Upper lobe of left lung (tissue), 6 donors: ENCODE results near the gene APC2. TPM values are rescaled to one million over a fixed set of nuclear protein-coding genes. Genes with fewer than 3 reads are reported as not detected.

Experiments used
- ATAC-seq, 2 donors: fragments of 200-7000 bp; cut with Tn5 transposase; one replicate each; pipeline ENCODE4 v1.9.1; 2022; ENCODE audit warnings: mild to moderate bottlenecking in 2 of 2, moderate library complexity in 2 of 2; ENCODE audit not compliant: low FRiP score in 2 of 2
- DNase-seq, 2 donors: peaks; one replicate each; pipeline ENCODE4 v3.0.0-alpha.2; 2019 to 2020
- H3K27ac ChIP-seq, 4 donors: fragments of 200-600 bp; sonication (generic); one replicate each; pipeline ENCODE4 v1.5.1; 2016 to 2019
- H3K27me3 ChIP-seq, 4 donors: fragments of 200-600 bp; sonication (generic); one replicate each; pipeline ENCODE4 v1.5.1; 2017 to 2019
- H3K36me3 ChIP-seq, 4 donors: fragments of 200-600 bp; sonication (generic); one replicate each; pipeline ENCODE4 v1.5.1; 2016 to 2019
- H3K4me1 ChIP-seq, 4 donors: fragments of 200-600 bp; sonication (generic); one replicate each; pipeline ENCODE4 v1.5.1; 2018 to 2019
- H3K4me3 ChIP-seq, 4 donors: fragments of 200-600 bp; sonication (generic); one replicate each; pipeline ENCODE4 v1.5.1; 2017 to 2019; ENCODE audit warnings: mild to moderate bottlenecking in 2 of 4, moderate library complexity in 1 of 4
- H3K9me3 ChIP-seq, 4 donors: fragments of 200-600 bp; sonication (generic); one replicate each; pipeline ENCODE4 v1.5.1; 2018 to 2019
- CTCF ChIP-seq, 6 experiments: fragments of 450-650 bp in 4 of 6; fragments of 200-600 bp in 2 of 6; sonication (generic) in 2 of 6; IDR thresholded peaks; one replicate each; pipeline ENCODE4 v1.5.1; 2016 to 2019; ENCODE audit warnings: antibody characterized with exemption in 6 of 6
- EP300 ChIP-seq, 4 donors: sonication (generic); formaldehyde crosslinking; IDR thresholded peaks; one replicate each; pipeline ENCODE4 v1.5.1; 2017; ENCODE audit warnings: antibody characterized with exemption in 4 of 4, control low read depth in 2 of 4
- POLR2A ChIP-seq, 4 donors: fragments of 450-650 bp; IDR thresholded peaks; one replicate each; pipeline ENCODE4 v1.5.1; 2016 to 2017; ENCODE audit warnings: antibody characterized with exemption in 4 of 4, mild to moderate bottlenecking in 2 of 4
- POLR2AphosphoS5 ChIP-seq, 2 donors: sonication (generic); formaldehyde crosslinking; IDR thresholded peaks; one replicate each; pipeline ENCODE4 v1.5.1; 2017; ENCODE audit warnings: antibody characterized with exemption in 2 of 2
- WGBS, 2 donors: methylation state at CpG; one replicate each; pipeline ENCODE4 v1.1.5; 2017 to 2018; 5-methylcytosine and 5-hydroxymethylcytosine counted together
- total RNA-seq, 6 donors: library from RNA; depleted of rRNA in 4 of 6; stranded (reverse); fragments of >200 nt in 4 of 6; gene quantifications; one replicate each; pipeline versions ENCODE4 v1.1.0 to v1.2.1, GENCODE V29; 2016 to 2021
- donor health status: DM: no; HTN: no; CAD: no; lungs with moderate emphysema.
- donor health status: DM: no; HTN: yes; CAD: no; lungs with severe emphysema.

Gene APC2
- total RNA-seq, 6 donors from 2014 or later: 0.06 to 1.0 (median 0.11) TPM; not detected in 1

GRCh38 chr19:1505012-1505411 lies 55.1 kb downstream of the APC2 start:
- no peak overlapping the region for H3K27ac ChIP-seq
- no peak for ATAC-seq
- no peak for DNase-seq
- peaks cover 0 to 15% (median 6%) of the 10 kb centered on the region in 4 donors for H3K27me3 ChIP-seq
- peaks cover 9 to 25% (median 18%) of the 10 kb centered on the region in 4 donors for H3K4me1 ChIP-seq
- H3K4me3 ChIP-seq: no peak overlapping the region
- peaks cover 0 to 4% (median 0%) of the 10 kb centered on the region in 4 donors for H3K9me3 ChIP-seq
- no peak for TF ChIP-seq CTCF (IDR thresholded peaks at IDR 0.05)
- no peak for TF ChIP-seq EP300 (IDR thresholded peaks at IDR 0.05)
- no peak for TF ChIP-seq POLR2A (IDR thresholded peaks at IDR 0.05)
- no peak for TF ChIP-seq POLR2AphosphoS5 (IDR thresholded peaks at IDR 0.05)
- WGBS, 2 donors: 70 to 73% methylated on average over 8 of the region's 8 CpGs
- no peaks in the 10 kb centered on the region for H3K36me3 ChIP-seq

GRCh38 chr19:1505991-1506881 lies 56.3 kb downstream of the APC2 start:
- H3K9me3 ChIP-seq: peaks cover 0 to 4% (median 0%) of the 10 kb centered on the region in 4 donors
- DNase-seq (peak in 1 of 2 donors; percentile 85), ATAC-seq (no peak)
- peaks cover 0 to 20% (median 6%) of the 10 kb centered on the region in 4 donors for H3K27me3 ChIP-seq
- 91 to 94% methylated on average over 23 to 38 of the region's 45 CpGs for WGBS, 2 donors
- no peak overlapping the region for H3K4me3 ChIP-seq
- peaks cover 9 to 25% (median 18%) of the 10 kb centered on the region in 4 donors for H3K4me1 ChIP-seq
- H3K36me3 ChIP-seq: no peaks in the 10 kb centered on the region
- no peak overlapping the region for H3K27ac ChIP-seq
- TF ChIP-seq POLR2A (IDR thresholded peaks at IDR 0.05) (no peak), EP300 (IDR thresholded peaks at IDR 0.05) (no peak)

- 69 to 76% methylated on average over 7 to 22 of the region's 23 CpGs for WGBS, 2 donors
- ATAC-seq (no peak), DNase-seq (no peak)
- H3K4me3 ChIP-seq: peak overlapping the region in 2 of 4 donors; percentile 46
- H3K27ac ChIP-seq: peak overlapping the region; percentile 59 to 87 (median 69)
- peaks cover 9 to 25% (median 20%) of the 10 kb centered on the region in 4 donors for H3K4me1 ChIP-seq
- H3K36me3 ChIP-seq: no peaks in the 10 kb centered on the region
- TF ChIP-seq EP300 (IDR thresholded peaks at IDR 0.05) (no peak), CTCF (IDR thresholded peaks at IDR 0.05) (no peak), POLR2A (IDR thresholded peaks at IDR 0.05) (no peak), POLR2AphosphoS5 (IDR thresholded peaks at IDR 0.05) (no peak)
- peaks cover 0 to 29% (median 10%) of the 10 kb centered on the region in 4 donors for H3K27me3 ChIP-seq
- H3K9me3 ChIP-seq: peaks cover 0 to 4% (median 0%) of the 10 kb centered on the region in 4 donors
Observed at GRCh38 chr19:1507192-1507660, 57.3 kb downstream of the APC2 start.

- peak overlapping the region in 3 of 4 donors; percentile 46 to 52 (median 46) for H3K4me3 ChIP-seq
- no peaks in the 10 kb centered on the region for H3K36me3 ChIP-seq
- H3K27ac ChIP-seq: peak overlapping the region; percentile 59 to 87 (median 69)
- peaks cover 12 to 32% (median 24%) of the 10 kb centered on the region in 4 donors for H3K4me1 ChIP-seq
- WGBS, 2 donors: 1 to 5% methylated on average over 37 to 44 of the region's 46 CpGs
- peaks cover 0 to 4% (median 0%) of the 10 kb centered on the region in 4 donors for H3K9me3 ChIP-seq
- H3K27me3 ChIP-seq: peaks cover 0 to 32% (median 13%) of the 10 kb centered on the region in 4 donors
- no peak for TF ChIP-seq CTCF (IDR thresholded peaks at IDR 0.05)
- TF ChIP-seq POLR2AphosphoS5 (IDR thresholded peaks at IDR 0.05): peak in 1 of 2 donors; percentile 38
- TF ChIP-seq POLR2A (IDR thresholded peaks at IDR 0.05): peak in 1 of 4 donors; percentile 33
- no peak for TF ChIP-seq EP300 (IDR thresholded peaks at IDR 0.05)
- ATAC-seq (peak; percentile 92 to 94), DNase-seq (peak; percentile 84 to 92)
Observed at GRCh38 chr19:1507763-1508506, 58.0 kb downstream of the APC2 start.
